ENCODE results near the gene DPEP2NB. TPM values are rescaled to one million over a fixed set of nuclear protein-coding genes. Genes with fewer than 3 reads are reported as not detected.

The DPEP2NB gene
- total and polyA plus RNA-seq, 9 donors: not detected

DNA sequence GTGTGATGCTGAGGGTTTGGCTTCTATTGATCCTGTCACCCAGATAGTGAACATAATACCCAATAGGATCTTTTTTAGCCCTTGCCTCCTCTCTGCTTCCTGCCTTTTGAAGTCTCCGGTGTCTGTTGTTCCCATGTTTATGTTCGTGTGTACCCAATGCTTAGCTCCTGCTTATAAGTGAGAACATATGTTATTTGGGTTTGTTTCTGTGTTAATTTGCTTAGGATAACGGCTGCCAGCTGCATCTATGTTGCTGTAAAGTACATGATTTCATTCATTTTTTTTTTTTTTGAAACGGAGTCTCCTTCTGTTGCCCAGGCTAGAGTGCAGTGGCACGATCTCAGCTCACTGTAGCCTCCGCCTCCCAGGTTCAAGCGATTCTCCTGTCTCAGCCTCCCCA is 30.4 kb upstream of the DPEP2NB start:
- peak in 1 of 5 donors; percentile 4 for DNase-seq
- Histone ChIP-seq H3K36me3 (no peaks in the 10 kb centered on the region), H3K27me3 (no peaks in the 10 kb centered on the region), H3K27ac (no peak overlapping the region), H3K9me3 (no peaks in the 10 kb centered on the region), H3K4me3 (no peak overlapping the region), H3K4me1 (ENCODE audit: insufficient read depth) (no peaks in the 10 kb centered on the region)
- TF ChIP-seq EP300 (IDR thresholded peaks at IDR 0.05): no peak
- TF ChIP-seq POLR2A (IDR thresholded peaks at IDR 0.05): no peak
- WGBS, 3 donors: 64 to 77% (median 75%) methylated on average over 7 of the region's 7 CpGs
- intact Hi-C loops (cut with DNase I): no loop called here

DNA sequence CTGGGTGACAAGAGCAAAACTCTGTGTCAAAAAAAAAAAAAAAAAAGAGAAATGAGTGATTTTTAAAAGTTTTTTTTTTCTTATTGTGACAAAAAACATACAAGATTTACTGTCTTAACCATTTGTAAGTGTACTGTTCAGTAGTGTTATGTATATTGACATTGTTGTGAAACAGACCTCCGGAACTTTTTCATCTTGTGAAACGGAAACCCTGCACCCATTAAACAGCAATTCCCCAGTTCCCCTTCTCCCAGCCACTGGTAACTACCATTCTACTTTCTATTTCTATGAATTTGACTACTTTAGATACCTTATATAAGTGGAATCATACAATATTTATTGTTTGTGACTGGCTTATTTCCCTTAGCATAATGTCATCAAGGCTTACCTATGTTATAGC is 26.1 kb upstream of the DPEP2NB start:
- Histone ChIP-seq H3K9me3 (no peaks in the 10 kb centered on the region), H3K27me3 (no peaks in the 10 kb centered on the region), H3K4me3 (no peak overlapping the region), H3K36me3 (no peaks in the 10 kb centered on the region), H3K4me1 (ENCODE audit: insufficient read depth) (no peaks in the 10 kb centered on the region), H3K27ac (no peak overlapping the region)
- intact Hi-C loops (cut with DNase I): loop anchor here in 2 of 4 donors (5.0 kb wide), 2 partner anchors 49 to 224 kb away; no protein-coding TSS in a partner anchor
- no peak for DNase-seq
- WGBS, 3 donors: 88 to 98% (median 95%) methylated on average over 2 of the region's 2 CpGs
- TF ChIP-seq EP300 (IDR thresholded peaks at IDR 0.05): no peak
- no peak for TF ChIP-seq POLR2A (IDR thresholded peaks at IDR 0.05)
- TF ChIP-seq, protein P1, sequence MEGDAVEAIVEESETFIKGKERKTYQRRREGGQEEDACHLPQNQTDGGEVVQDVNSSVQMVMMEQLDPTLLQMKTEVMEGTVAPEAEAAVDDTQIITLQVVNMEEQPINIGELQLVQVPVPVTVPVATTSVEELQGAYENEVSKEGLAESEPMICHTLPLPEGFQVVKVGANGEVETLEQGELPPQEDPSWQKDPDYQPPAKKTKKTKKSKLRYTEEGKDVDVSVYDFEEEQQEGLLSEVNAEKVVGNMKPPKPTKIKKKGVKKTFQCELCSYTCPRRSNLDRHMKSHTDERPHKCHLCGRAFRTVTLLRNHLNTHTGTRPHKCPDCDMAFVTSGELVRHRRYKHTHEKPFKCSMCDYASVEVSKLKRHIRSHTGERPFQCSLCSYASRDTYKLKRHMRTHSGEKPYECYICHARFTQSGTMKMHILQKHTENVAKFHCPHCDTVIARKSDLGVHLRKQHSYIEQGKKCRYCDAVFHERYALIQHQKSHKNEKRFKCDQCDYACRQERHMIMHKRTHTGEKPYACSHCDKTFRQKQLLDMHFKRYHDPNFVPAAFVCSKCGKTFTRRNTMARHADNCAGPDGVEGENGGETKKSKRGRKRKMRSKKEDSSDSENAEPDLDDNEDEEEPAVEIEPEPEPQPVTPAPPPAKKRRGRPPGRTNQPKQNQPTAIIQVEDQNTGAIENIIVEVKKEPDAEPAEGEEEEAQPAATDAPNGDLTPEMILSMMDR (IDR thresholded peaks at IDR 0.05): no peak

DNA sequence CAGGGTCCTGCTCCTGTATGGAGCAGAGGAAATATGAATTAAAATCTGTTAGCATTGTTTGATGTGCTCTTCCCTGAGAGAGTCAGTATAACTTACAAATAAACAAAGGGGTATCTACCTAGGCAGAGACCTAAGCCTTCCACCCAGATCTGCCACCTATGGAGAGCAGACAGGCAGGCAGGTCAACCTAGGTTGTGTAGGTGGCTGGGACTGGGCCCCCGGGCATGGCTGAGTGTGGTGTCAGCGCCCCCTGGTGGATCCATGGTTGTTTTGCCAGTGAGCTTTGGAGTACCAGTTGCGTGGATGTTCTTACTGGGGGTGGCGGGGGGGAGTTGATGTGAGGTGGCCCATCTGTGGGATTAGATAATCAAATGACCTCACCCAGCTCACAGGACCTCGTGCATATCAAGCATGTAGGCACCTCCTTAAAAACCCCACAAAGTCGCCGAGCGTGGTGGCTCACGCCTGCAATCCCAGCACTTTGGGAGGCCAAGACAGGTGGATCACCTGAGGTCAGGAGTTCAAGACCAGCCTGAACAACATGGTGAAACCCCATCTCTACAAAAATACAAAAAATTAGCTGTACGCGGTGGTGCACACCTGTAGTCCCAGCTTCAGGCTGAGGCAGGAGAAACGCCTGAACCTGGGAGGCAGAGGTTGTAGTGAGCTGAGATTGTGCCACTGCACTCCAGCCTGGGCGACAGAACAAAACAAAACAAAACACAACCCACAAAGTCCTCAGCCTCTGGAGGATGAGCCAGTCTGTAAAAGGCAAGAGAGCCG is 25.0 kb upstream of the DPEP2NB start:
- Histone ChIP-seq H3K9me3 (no peaks in the 10 kb centered on the region), H3K27ac (no peak overlapping the region), H3K27me3 (no peaks in the 10 kb centered on the region), H3K4me1 (ENCODE audit: insufficient read depth) (no peaks in the 10 kb centered on the region), H3K36me3 (no peaks in the 10 kb centered on the region), H3K4me3 (no peak overlapping the region)
- intact Hi-C loops (cut with DNase I): loop anchor here in 2 of 4 donors (5.0 kb wide), 2 partner anchors 48 to 223 kb away; no protein-coding TSS in a partner anchor
- DNase-seq: peak; percentile 63 to 84 (median 78)
- no peak for TF ChIP-seq POLR2A (IDR thresholded peaks at IDR 0.05)
- TF ChIP-seq, protein P1 (IDR thresholded peaks at IDR 0.05): peak; percentile 49 to 77 (median 73)
- 63 to 64% (median 63%) methylated on average over 14 of the region's 14 CpGs for WGBS, 3 donors

DNA sequence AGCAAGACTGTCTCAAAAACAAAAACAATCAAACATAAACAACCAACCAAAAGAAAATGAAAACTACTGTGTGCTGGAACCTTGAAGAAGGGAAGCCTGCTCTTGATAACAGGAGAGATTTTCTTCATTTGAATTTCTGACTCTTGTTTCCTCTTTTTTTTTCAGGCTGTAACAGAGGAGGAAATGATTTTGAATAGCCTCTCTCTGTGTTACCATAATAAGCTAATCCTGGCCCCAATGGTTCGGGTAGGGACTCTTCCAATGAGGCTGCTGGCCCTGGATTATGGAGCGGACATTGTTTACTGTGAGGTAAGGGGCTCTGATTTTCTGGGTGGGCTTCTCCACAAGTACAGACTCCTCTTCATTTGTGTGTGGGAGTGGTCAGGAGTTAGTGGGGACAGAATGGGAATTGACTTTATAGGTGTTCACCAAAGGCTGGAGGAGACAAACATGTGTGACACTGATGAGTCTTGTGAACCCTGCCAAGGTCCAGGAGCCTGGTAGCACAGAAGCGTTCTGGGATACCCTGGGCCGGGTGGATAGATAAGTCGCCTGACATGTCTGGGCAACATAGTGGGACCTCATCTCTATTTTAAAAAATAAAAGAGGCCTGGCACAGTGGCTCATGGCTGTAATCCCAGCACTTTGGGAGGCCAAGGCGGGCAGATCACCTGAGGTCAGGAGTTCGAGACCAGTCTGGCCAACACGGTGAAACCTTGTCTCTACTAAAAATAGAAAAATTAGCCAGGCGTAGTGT is 22.3 kb upstream of the DPEP2NB start:
- H3K9me3 ChIP-seq: no peaks in the 10 kb centered on the region
- H3K27me3 ChIP-seq: no peaks in the 10 kb centered on the region
- intact Hi-C loops (cut with DNase I): loop anchor here in 1 of 4 donors (10.0 kb wide), 1 partner anchor 213 kb away; no protein-coding TSS in a partner anchor
- 90 to 95% (median 92%) methylated on average over 9 of the region's 9 CpGs for WGBS, 3 donors
- no peak for TF ChIP-seq EP300 (IDR thresholded peaks at IDR 0.05)
- TF ChIP-seq POLR2A (IDR thresholded peaks at IDR 0.05): no peak
- TF ChIP-seq, protein P1 (IDR thresholded peaks at IDR 0.05): no peak
- DNase-seq: peak in 1 of 5 donors; percentile 13
- no peak overlapping the region for H3K27ac ChIP-seq
- no peaks in the 10 kb centered on the region for H3K4me1 ChIP-seq (ENCODE audit: insufficient read depth)
- no peak overlapping the region for H3K4me3 ChIP-seq
- H3K36me3 ChIP-seq: no peaks in the 10 kb centered on the region

All from ovary (tissue), 9 donors.